ENCODE measurements around the gene MED19. TPM values are rescaled to one million over a fixed set of nuclear protein-coding genes. Genes with fewer than 3 reads are reported as not detected.

Gene MED19, protein sequence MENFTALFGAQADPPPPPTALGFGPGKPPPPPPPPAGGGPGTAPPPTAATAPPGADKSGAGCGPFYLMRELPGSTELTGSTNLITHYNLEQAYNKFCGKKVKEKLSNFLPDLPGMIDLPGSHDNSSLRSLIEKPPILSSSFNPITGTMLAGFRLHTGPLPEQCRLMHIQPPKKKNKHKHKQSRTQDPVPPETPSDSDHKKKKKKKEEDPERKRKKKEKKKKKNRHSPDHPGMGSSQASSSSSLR
- 10 to 100 TPM in 1 of 2 donors, 1 to 10 TPM in 1; 6.2 to 11.9 TPM for polyA plus RNA-seq

DNA sequence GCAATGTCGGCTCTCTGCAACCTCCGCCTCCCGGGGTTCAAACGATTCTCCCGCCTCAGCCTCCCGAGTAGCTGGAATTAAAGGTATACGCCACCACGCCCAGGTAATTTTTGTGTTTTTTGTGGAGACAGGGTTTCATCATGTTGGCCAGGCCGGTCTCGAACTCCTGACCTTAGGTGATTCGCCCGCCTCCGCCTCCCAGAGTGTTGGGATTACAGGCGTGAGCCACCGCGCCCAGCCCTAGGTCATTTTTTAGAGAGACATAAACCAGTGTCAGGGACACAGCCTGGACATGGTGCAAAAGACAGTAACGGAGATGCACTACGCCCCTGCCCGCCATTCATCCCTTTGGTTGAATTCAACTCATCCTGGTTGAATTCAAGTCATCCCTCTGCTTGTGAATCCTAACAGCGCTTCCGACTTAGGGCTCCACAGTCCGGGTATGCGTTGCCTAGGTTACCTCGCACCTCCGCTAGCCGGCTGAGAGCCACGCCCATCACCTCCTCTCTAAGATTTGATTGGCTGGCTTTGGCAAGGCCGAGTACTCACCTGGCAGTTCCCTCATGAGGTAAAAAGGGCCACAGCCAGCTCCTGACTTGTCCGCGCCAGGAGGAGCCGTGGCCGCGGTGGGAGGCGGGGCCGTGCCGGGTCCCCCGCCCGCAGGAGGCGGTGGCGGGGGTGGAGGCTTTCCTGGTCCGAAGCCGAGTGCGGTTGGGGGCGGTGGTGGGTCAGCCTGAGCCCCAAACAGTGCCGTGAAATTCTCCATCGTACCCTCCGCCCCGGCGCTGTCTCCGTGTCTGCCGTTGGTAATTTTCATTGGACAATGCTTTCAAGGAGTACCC is at the start of gene MED19:
Gene MED19 (minus strand): TSS at position 802 of the 842 bp plus-strand sequence. CDS start 36 bp downstream, at position 766.
- 5 to 6% methylated on average over 50 to 51 of the region's 51 CpGs for WGBS, 2 donors
- Histone ChIP-seq H3K4me3 (ENCODE audit: low read depth in 1 of 2, low read length in 2 of 2) (peak within 1 kb of the TSS; percentile 100), H3K4me1 (ENCODE audit: control insufficient read depth in 2 of 2, insufficient read depth in 2 of 2, low read length in 1 of 2) (peaks cover 0 to 6% of the 10 kb centered on the region in 2 donors), H3K27me3 (ENCODE audit: control insufficient read depth in 1 of 2, insufficient read depth in 2 of 2, low read length in 2 of 2) (no peaks in the 10 kb centered on the region), H3K27ac (ENCODE audit: low read depth in 2 of 2, low read length in 1 of 2) (peak within 1 kb of the TSS; percentile 97 to 99), H3K9me3 (ENCODE audit: control insufficient read depth in 2 of 2, insufficient read depth in 1 of 2, low read depth in 1 of 2, low read length in 1 of 2) (no peaks in the 10 kb centered on the region), H3K36me3 (ENCODE audit: control insufficient read depth in 2 of 2, insufficient read depth in 2 of 2, low read length in 1 of 2) (no peaks in the 10 kb centered on the region)

DNA sequence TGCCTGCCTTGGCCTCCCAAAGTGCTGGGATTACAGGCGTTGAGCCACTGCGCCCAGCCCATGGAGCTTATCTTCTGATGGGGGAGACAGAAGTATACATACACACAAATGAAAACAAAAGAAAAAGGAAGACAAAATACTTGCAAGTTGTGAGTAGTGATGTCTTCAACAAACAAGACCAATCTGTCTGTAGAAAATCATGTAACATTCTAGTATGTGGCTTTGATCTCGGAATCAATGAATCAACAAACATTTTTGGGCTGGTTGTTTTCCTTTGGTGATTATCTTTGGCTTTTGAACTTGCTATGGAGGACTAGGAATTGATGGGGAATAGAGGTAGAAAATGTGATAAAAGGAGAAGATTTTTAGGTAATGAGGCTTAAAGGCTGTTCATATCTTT is 46.2 kb upstream of the MED19 start:
- H3K4me3 ChIP-seq (ENCODE audit: low read depth in 1 of 2, low read length in 2 of 2), result no peak overlapping the region
- no peaks in the 10 kb centered on the region for H3K4me1 ChIP-seq (ENCODE audit: control insufficient read depth in 2 of 2, insufficient read depth in 2 of 2, low read length in 1 of 2)
- H3K27me3 ChIP-seq (ENCODE audit: control insufficient read depth in 1 of 2, insufficient read depth in 2 of 2, low read length in 2 of 2), result no peaks in the 10 kb centered on the region
- no peaks in the 10 kb centered on the region for H3K36me3 ChIP-seq (ENCODE audit: control insufficient read depth in 2 of 2, insufficient read depth in 2 of 2, low read length in 1 of 2)
- H3K27ac ChIP-seq (ENCODE audit: low read depth in 2 of 2, low read length in 1 of 2), result no peak overlapping the region
- H3K9me3 ChIP-seq (ENCODE audit: control insufficient read depth in 2 of 2, insufficient read depth in 1 of 2, low read depth in 1 of 2, low read length in 1 of 2), result no peaks in the 10 kb centered on the region
- WGBS, 2 donors, result 85 to 89% methylated on average over 3 of the region's 3 CpGs

DNA sequence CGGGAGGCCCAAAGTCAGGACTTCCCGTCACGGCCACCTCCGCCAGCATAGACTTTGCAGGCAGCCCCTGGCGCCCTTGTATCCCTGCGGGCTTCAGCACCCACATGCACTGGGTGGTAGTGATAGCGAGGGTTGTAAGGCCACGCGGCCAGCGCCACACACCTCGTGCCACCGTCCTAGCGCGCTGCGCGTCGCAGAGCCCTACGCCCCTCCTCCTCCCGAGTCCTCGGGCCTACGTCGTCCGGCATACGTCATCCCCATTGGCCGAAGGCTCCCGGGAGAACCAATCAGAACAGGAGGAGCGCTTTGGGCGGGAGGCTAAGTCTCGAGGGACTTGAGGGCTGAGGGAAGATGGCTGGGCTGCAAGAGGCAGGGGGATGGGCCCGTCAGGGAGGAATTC is 40.9 kb upstream of the MED19 start:
- Histone ChIP-seq H3K4me3 (ENCODE audit: low read depth in 1 of 2, low read length in 2 of 2) (no peak overlapping the region), H3K36me3 (ENCODE audit: control insufficient read depth in 2 of 2, insufficient read depth in 2 of 2, low read length in 1 of 2) (no peaks in the 10 kb centered on the region)
- 97% methylated on average over 30 of the region's 30 CpGs for WGBS, 2 donors

DNA sequence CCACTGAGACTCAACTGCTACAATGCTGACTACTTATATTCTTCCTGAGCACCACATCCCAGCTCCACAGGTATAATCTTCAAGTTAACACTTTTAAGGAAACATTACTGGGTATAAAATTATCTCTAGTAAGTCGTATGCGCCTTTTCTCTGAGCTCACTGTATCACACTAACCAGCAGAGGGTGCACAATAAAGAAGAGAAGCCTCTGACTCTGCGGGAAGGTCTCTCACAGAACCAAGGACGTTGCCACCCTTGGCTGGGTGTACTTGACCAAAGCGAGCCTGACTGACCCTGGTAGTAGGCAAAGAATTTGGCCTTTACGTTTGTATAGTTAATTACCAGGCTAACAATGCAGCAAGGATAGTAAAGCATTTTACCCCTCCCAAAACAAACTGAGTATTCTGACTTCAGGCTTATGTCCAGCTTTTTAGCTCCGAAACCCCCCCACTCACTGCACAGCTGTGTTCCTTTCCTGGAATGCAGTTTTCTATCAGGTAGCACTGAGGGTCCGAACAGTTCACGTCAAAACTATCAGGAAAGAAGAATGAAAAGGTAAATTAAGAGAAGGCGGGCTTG is 39.8 kb upstream of the MED19 start, which contains the start of gene BTBD18:
Gene BTBD18 (minus strand): TSS at position 144 of the 578 bp plus-strand sequence. CDS start 631 bp downstream, outside the sequence.
- Histone ChIP-seq H3K9me3 (ENCODE audit: control insufficient read depth in 2 of 2, insufficient read depth in 1 of 2, low read depth in 1 of 2, low read length in 1 of 2) (no peaks in the 10 kb centered on the region), H3K36me3 (ENCODE audit: control insufficient read depth in 2 of 2, insufficient read depth in 2 of 2, low read length in 1 of 2) (no peaks in the 10 kb centered on the region), H3K27me3 (ENCODE audit: control insufficient read depth in 1 of 2, insufficient read depth in 2 of 2, low read length in 2 of 2) (no peaks in the 10 kb centered on the region), H3K4me1 (ENCODE audit: control insufficient read depth in 2 of 2, insufficient read depth in 2 of 2, low read length in 1 of 2) (no peaks in the 10 kb centered on the region), H3K27ac (ENCODE audit: low read depth in 2 of 2, low read length in 1 of 2) (no peak within 1 kb of the TSS), H3K4me3 (ENCODE audit: low read depth in 1 of 2, low read length in 2 of 2) (no peak within 1 kb of the TSS)
- 49 to 57% methylated on average over 10 of the region's 10 CpGs for WGBS, 2 donors

More for the DNA sequence above, 40.9 kb upstream of the MED19 start:
- Histone ChIP-seq H3K4me1 (ENCODE audit: control insufficient read depth in 2 of 2, insufficient read depth in 2 of 2, low read length in 1 of 2) (no peaks in the 10 kb centered on the region), H3K27me3 (ENCODE audit: control insufficient read depth in 1 of 2, insufficient read depth in 2 of 2, low read length in 2 of 2) (no peaks in the 10 kb centered on the region), H3K9me3 (ENCODE audit: control insufficient read depth in 2 of 2, insufficient read depth in 1 of 2, low read depth in 1 of 2, low read length in 1 of 2) (no peaks in the 10 kb centered on the region), H3K27ac (ENCODE audit: low read depth in 2 of 2, low read length in 1 of 2) (no peak overlapping the region)

DNA sequence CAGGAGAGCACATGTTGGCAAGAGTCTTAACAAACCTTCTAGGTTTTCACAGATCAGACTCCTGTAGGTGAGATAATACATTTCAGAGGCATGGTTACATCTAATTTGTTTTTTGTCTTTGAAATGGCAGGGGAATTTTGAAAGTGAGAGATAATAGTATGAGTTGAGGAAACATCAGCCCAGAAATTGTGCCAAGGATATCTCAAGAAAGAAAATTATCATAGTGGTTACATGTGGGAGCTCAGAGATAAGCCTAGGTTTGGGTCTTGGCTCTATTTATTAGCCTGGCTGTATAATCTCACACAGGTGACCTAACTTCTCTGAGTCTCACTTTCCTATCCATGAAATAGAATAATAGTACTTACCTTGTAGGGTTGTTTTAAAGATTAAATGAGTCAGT is 39.2 kb upstream of the MED19 start:
- Histone ChIP-seq H3K4me1 (ENCODE audit: control insufficient read depth in 2 of 2, insufficient read depth in 2 of 2, low read length in 1 of 2) (no peaks in the 10 kb centered on the region), H3K36me3 (ENCODE audit: control insufficient read depth in 2 of 2, insufficient read depth in 2 of 2, low read length in 1 of 2) (no peaks in the 10 kb centered on the region), H3K27ac (ENCODE audit: low read depth in 2 of 2, low read length in 1 of 2) (no peak overlapping the region)

DNA sequence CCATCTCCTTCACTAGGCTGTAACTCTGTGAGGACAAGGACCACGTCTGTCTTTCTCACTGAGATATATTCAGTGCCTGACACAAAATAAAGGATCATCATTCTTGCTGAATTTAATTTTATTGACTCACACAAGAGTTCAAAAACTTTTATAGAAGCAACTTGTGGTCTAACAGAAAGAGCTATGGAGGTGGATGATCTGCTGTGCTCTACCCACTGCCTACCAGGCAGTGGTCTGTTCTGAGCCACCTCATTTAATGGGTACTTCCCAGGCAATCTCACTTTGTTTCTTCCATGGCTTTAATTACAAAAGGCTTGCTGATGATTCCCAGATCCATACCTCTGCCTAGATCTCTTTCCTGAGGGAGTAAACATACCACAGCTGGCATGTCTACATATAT is 34.9 kb upstream of the MED19 start:
- peaks cover 3 to 7% of the 10 kb centered on the region in 2 donors for H3K36me3 ChIP-seq (ENCODE audit: control insufficient read depth in 2 of 2, insufficient read depth in 2 of 2, low read length in 1 of 2)
- WGBS, 2 donors, result 88 to 96% methylated on average over 1 of the region's 1 CpG

More for the DNA sequence above, 39.2 kb upstream of the MED19 start:
- no peak overlapping the region for H3K4me3 ChIP-seq (ENCODE audit: low read depth in 1 of 2, low read length in 2 of 2)
- no peaks in the 10 kb centered on the region for H3K27me3 ChIP-seq (ENCODE audit: control insufficient read depth in 1 of 2, insufficient read depth in 2 of 2, low read length in 2 of 2)
- H3K9me3 ChIP-seq (ENCODE audit: control insufficient read depth in 2 of 2, insufficient read depth in 1 of 2, low read depth in 1 of 2, low read length in 1 of 2), result no peaks in the 10 kb centered on the region

DNA sequence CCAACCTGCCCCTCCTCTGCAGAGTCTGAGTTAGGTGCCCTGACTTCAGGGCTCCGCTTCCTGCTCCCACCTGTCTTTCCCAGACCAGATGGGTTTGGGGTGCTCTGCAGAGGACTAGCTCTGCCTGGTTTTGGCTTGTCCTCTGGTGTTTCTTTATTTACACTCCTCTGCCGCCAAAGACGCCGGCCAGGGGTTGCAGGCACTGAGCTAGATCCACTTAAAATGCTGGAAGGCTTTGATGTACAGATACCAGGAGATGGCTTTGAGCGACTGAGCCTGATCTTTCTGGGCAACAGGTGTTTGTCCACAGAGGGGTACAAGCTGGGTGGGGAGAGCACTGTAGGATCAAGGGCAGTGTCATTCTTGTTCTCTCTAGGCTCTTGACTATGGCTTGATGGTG is 33.2 kb upstream of the MED19 start:
- H3K36me3 ChIP-seq (ENCODE audit: control insufficient read depth in 2 of 2, insufficient read depth in 2 of 2, low read length in 1 of 2), result peaks cover 3 to 7% of the 10 kb centered on the region in 2 donors
- 83 to 88% methylated on average over 5 of the region's 5 CpGs for WGBS, 2 donors
- H3K4me1 ChIP-seq (ENCODE audit: control insufficient read depth in 2 of 2, insufficient read depth in 2 of 2, low read length in 1 of 2), result no peaks in the 10 kb centered on the region
- H3K27ac ChIP-seq (ENCODE audit: low read depth in 2 of 2, low read length in 1 of 2), result no peak overlapping the region
- no peaks in the 10 kb centered on the region for H3K27me3 ChIP-seq (ENCODE audit: control insufficient read depth in 1 of 2, insufficient read depth in 2 of 2, low read length in 2 of 2)
- H3K9me3 ChIP-seq (ENCODE audit: control insufficient read depth in 2 of 2, insufficient read depth in 1 of 2, low read depth in 1 of 2, low read length in 1 of 2), result no peaks in the 10 kb centered on the region
- H3K4me3 ChIP-seq (ENCODE audit: low read depth in 1 of 2, low read length in 2 of 2), result no peak overlapping the region

More for the DNA sequence above, 34.9 kb upstream of the MED19 start:
- Histone ChIP-seq H3K9me3 (ENCODE audit: control insufficient read depth in 2 of 2, insufficient read depth in 1 of 2, low read depth in 1 of 2, low read length in 1 of 2) (no peaks in the 10 kb centered on the region), H3K27ac (ENCODE audit: low read depth in 2 of 2, low read length in 1 of 2) (no peak overlapping the region), H3K4me1 (ENCODE audit: control insufficient read depth in 2 of 2, insufficient read depth in 2 of 2, low read length in 1 of 2) (no peaks in the 10 kb centered on the region), H3K27me3 (ENCODE audit: control insufficient read depth in 1 of 2, insufficient read depth in 2 of 2, low read length in 2 of 2) (no peaks in the 10 kb centered on the region), H3K4me3 (ENCODE audit: low read depth in 1 of 2, low read length in 2 of 2) (no peak overlapping the region)

DNA sequence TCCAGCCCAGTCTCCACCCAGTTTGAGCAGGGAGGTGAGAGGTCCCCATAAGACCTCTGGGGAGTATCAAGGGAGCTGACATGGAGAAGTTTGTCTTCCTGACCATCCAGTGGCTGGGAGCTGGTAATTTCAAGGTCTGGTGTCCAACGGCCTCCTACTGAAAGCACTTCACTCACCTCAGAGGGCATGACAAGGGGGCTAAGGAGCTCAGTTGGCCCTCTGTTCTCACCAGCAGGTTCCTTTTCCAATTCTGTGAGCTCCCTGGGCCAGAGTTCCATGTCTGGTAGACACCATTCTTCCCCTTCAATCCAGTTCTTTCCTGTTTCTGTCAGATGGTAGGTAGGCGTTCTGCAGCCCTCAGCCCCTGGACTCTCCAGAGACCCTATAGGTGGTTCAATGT is 32.3 kb upstream of the MED19 start:
- Histone ChIP-seq H3K9me3 (ENCODE audit: control insufficient read depth in 2 of 2, insufficient read depth in 1 of 2, low read depth in 1 of 2, low read length in 1 of 2) (no peaks in the 10 kb centered on the region), H3K4me1 (ENCODE audit: control insufficient read depth in 2 of 2, insufficient read depth in 2 of 2, low read length in 1 of 2) (no peaks in the 10 kb centered on the region), H3K4me3 (ENCODE audit: low read depth in 1 of 2, low read length in 2 of 2) (no peak overlapping the region), H3K36me3 (ENCODE audit: control insufficient read depth in 2 of 2, insufficient read depth in 2 of 2, low read length in 1 of 2) (peaks cover 3 to 7% of the 10 kb centered on the region in 2 donors), H3K27ac (ENCODE audit: low read depth in 2 of 2, low read length in 1 of 2) (no peak overlapping the region), H3K27me3 (ENCODE audit: control insufficient read depth in 1 of 2, insufficient read depth in 2 of 2, low read length in 2 of 2) (no peaks in the 10 kb centered on the region)
- 81 to 92% methylated on average over 2 of the region's 2 CpGs for WGBS, 2 donors

DNA sequence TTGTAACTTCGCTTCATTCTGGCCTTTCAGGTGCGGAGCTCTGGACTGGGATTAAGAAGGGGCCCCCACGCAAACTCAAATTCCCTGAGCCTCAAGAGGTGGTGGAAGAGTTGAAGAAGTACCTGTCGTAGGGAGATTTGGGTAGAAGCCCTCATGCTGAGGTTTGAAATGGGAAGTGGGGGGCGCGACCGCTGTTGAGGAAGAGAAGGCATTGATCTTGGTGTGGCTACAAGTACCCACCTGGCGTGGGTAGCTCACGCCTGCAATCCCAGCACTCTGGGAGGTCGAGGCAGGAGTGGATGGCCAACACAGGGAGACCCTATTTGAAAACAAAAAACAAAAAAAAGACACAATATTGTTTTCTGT is 30.1 kb upstream of the MED19 start:
- H3K27me3 ChIP-seq (ENCODE audit: control insufficient read depth in 1 of 2, insufficient read depth in 2 of 2, low read length in 2 of 2), result no peaks in the 10 kb centered on the region
- WGBS, 2 donors, result 3 to 5% methylated on average over 10 of the region's 10 CpGs

More for the DNA sequence above, 30.1 kb upstream of the MED19 start:
- Histone ChIP-seq H3K4me3 (ENCODE audit: low read depth in 1 of 2, low read length in 2 of 2) (peak overlapping the region; percentile 88 to 97), H3K27ac (ENCODE audit: low read depth in 2 of 2, low read length in 1 of 2) (peak overlapping the region; percentile 94 to 98), H3K9me3 (ENCODE audit: control insufficient read depth in 2 of 2, insufficient read depth in 1 of 2, low read depth in 1 of 2, low read length in 1 of 2) (no peaks in the 10 kb centered on the region), H3K36me3 (ENCODE audit: control insufficient read depth in 2 of 2, insufficient read depth in 2 of 2, low read length in 1 of 2) (peaks cover 10 to 16% of the 10 kb centered on the region in 2 donors), H3K4me1 (ENCODE audit: control insufficient read depth in 2 of 2, insufficient read depth in 2 of 2, low read length in 1 of 2) (no peaks in the 10 kb centered on the region)

Data from esophagus (tissue), 2 donors.